Measurements from ENCODE around the gene YIF1A. TPM values are rescaled to one million over a fixed set of nuclear protein-coding genes. Genes with fewer than 3 reads are reported as not detected.

Gene YIF1A
- total and polyA plus RNA-seq, 10 donors = 34.7 to 60.1 (median 47.9) TPM

DNA sequence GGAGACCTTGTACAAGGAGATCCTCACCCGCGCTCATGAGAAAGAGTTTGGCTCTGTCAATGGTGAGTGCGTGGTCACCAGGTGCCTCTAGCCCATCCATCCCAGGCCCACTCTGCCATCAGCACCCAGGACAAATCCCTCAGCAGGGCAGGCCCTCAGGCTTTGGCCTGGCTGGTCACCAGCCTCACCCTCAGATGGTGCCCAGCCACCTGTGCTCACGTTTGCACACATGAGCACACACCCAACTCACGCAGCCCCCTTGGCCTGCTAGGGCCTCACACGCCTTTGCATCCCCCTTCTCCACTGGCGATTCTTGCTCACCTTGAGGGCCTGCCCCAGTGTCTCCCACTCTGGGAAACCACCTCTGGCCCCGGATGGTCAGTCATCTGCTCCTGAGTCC lies 24.6 kb downstream of the YIF1A start:
- TF ChIP-seq, protein P1, sequence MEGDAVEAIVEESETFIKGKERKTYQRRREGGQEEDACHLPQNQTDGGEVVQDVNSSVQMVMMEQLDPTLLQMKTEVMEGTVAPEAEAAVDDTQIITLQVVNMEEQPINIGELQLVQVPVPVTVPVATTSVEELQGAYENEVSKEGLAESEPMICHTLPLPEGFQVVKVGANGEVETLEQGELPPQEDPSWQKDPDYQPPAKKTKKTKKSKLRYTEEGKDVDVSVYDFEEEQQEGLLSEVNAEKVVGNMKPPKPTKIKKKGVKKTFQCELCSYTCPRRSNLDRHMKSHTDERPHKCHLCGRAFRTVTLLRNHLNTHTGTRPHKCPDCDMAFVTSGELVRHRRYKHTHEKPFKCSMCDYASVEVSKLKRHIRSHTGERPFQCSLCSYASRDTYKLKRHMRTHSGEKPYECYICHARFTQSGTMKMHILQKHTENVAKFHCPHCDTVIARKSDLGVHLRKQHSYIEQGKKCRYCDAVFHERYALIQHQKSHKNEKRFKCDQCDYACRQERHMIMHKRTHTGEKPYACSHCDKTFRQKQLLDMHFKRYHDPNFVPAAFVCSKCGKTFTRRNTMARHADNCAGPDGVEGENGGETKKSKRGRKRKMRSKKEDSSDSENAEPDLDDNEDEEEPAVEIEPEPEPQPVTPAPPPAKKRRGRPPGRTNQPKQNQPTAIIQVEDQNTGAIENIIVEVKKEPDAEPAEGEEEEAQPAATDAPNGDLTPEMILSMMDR (IDR thresholded peaks at IDR 0.05 in 8 of 11, conservative IDR thresholded peaks at IDR 0.05 in 3 of 11) = no peak
- peak in 1 of 3 donors; percentile 10 for TF ChIP-seq POLR2AphosphoS5 (IDR thresholded peaks at IDR 0.05)
- no peak for TF ChIP-seq POLR2A (IDR thresholded peaks at IDR 0.05)
- no peaks in the 10 kb centered on the region for H3K9me3 ChIP-seq
- H3K27me3 ChIP-seq (replicated peaks in 1 of 7) = no peaks in the 10 kb centered on the region
- peaks cover 4 to 35% (median 21%) of the 10 kb centered on the region in 6 donors for H3K4me1 ChIP-seq
- 91 to 94% (median 94%) methylated on average over 7 to 8 of the region's 8 CpGs for whole genome bisulfite sequencing, 5 donors
- no peak overlapping the region for H3K4me3 ChIP-seq
- H3K36me3 ChIP-seq = peaks cover 0 to 67% (median 20%) of the 10 kb centered on the region in 6 donors
- peak; percentile 66 for DNase-seq
- intact Hi-C loops (cut with DNase I; ENCODE audit: low total_unique reads) = no loop called here
- H3K27ac ChIP-seq = no peak overlapping the region

DNA sequence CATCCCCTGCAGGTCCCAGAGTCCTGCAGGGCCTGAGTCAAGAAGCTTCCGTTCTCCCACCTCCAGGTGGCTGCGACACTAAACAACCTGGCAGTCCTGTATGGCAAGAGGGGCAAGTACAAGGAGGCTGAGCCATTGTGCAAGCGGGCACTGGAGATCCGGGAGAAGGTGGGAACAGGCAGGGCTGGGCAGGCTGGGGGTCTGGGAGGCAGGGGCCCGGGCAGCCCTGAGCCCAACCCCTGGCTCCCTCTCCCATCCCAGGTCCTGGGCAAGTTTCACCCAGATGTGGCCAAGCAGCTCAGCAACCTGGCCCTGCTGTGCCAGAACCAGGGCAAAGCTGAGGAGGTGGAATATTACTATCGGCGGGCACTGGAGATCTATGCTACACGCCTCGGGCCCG lies 25.2 kb downstream of the YIF1A start:
- WGBS, 5 donors = 94 to 99% (median 97%) methylated on average over 5 to 10 of the region's 10 CpGs
- peaks cover 3 to 36% (median 23%) of the 10 kb centered on the region in 6 donors for H3K4me1 ChIP-seq
- H3K27me3 ChIP-seq (replicated peaks in 1 of 7) = no peaks in the 10 kb centered on the region
- no peak overlapping the region for H3K27ac ChIP-seq
- peaks cover 0 to 67% (median 20%) of the 10 kb centered on the region in 6 donors for H3K36me3 ChIP-seq
- TF ChIP-seq, protein P1 (IDR thresholded peaks at IDR 0.05 in 8 of 11, conservative IDR thresholded peaks at IDR 0.05 in 3 of 11) = no peak
- TF ChIP-seq POLR2A (IDR thresholded peaks at IDR 0.05) (no peak), POLR2AphosphoS5 (IDR thresholded peaks at IDR 0.05) (no peak)
- DNase-seq = peak; percentile 74
- no peaks in the 10 kb centered on the region for H3K9me3 ChIP-seq
- H3K4me3 ChIP-seq = no peak overlapping the region
- intact Hi-C loops (cut with DNase I; ENCODE audit: low total_unique reads) = no loop called here

DNA sequence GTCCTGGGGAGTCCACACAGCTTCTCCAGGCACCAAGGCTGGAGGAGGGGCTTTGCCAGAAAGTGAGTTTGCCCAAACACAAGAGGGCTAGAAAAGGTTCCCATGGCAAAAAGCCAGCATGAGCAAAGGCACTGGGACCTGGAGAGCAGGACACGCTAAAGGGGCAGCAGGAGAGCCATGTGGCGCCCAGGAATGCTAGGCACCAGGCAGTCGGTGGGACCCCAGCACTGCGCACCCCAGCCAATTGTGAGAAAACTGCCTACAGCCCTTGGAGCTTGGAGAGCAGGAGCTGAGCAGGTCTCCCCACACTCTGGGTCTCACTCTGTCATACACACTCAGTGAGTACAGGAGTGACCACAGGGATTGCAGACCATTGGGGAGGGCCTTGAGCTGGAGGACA lies 25.7 kb downstream of the YIF1A start:
- peak; percentile 56 for DNase-seq

DNA sequence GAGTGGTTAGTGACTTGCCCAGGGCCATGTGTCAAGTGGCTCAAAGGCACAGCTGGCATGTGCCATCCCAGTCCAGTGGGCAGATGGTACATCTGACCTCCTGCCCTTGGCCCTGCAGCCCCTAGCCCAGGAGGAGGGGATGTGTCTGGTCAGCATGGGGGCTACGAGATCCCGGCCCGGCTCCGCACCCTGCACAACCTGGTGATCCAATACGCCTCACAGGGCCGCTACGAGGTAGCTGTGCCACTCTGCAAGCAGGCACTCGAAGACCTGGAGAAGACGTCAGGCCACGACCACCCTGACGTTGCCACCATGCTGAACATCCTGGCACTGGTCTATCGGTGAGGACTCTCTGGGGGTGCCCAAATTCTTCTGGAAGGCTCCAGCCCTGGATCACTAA lies 26.2 kb downstream of the YIF1A start:
- H3K36me3 ChIP-seq = peaks cover 0 to 67% (median 20%) of the 10 kb centered on the region in 6 donors
- peaks cover 0 to 2% (median 0%) of the 10 kb centered on the region in 7 donors for H3K27me3 ChIP-seq (replicated peaks in 1 of 7)
- H3K4me3 ChIP-seq = no peak overlapping the region
- WGBS, 5 donors = 91 to 99% (median 95%) methylated on average over 7 to 12 of the region's 12 CpGs
- intact Hi-C loops (cut with DNase I; ENCODE audit: low total_unique reads) = no loop called here
- peak; percentile 71 for DNase-seq
- peaks cover 8 to 40% (median 26%) of the 10 kb centered on the region in 6 donors for H3K4me1 ChIP-seq
- no peak overlapping the region for H3K27ac ChIP-seq
- H3K9me3 ChIP-seq = no peaks in the 10 kb centered on the region
- TF ChIP-seq, protein P1 (IDR thresholded peaks at IDR 0.05 in 8 of 11, conservative IDR thresholded peaks at IDR 0.05 in 3 of 11) = no peak
- TF ChIP-seq POLR2AphosphoS5 (IDR thresholded peaks at IDR 0.05) (no peak), POLR2A (IDR thresholded peaks at IDR 0.05) (no peak)

More for the DNA sequence above, 25.7 kb downstream of the YIF1A start:
- H3K4me1 ChIP-seq = peaks cover 8 to 41% (median 29%) of the 10 kb centered on the region in 6 donors
- no peak overlapping the region for H3K4me3 ChIP-seq
- intact Hi-C loops (cut with DNase I; ENCODE audit: low total_unique reads) = no loop called here
- TF ChIP-seq POLR2A (IDR thresholded peaks at IDR 0.05) (no peak), POLR2AphosphoS5 (IDR thresholded peaks at IDR 0.05) (no peak)
- TF ChIP-seq, protein P1 (IDR thresholded peaks at IDR 0.05 in 8 of 11, conservative IDR thresholded peaks at IDR 0.05 in 3 of 11) = no peak
- no peak overlapping the region for H3K27ac ChIP-seq
- peaks cover 0 to 67% (median 20%) of the 10 kb centered on the region in 6 donors for H3K36me3 ChIP-seq
- no peaks in the 10 kb centered on the region for H3K27me3 ChIP-seq (replicated peaks in 1 of 7)
- 93 to 99% (median 96%) methylated on average over 4 of the region's 4 CpGs for WGBS, 5 donors
- H3K9me3 ChIP-seq = no peaks in the 10 kb centered on the region
